CD4-positive, alpha-beta memory T cell (primary cell): Measurements from ENCODE around the gene FCER1G. TPM values are rescaled to one million over a fixed set of nuclear protein-coding genes. Genes with fewer than 3 reads are reported as not detected.

ENCODE experiments used
- CTCF ChIA-PET: fragments of 350-600 bp; sonication (Branson Sonifier 250); formaldehyde crosslinking; loops from one replicate; lab custom pipeline; 2021; ENCODE audit warnings: inconsistent platforms; ENCODE audit not compliant: partially characterized antibody; lab: Charles Lee
- POLR2A ChIA-PET: fragments of 350-600 bp; sonication (Branson Sonifier 250); formaldehyde crosslinking; loops from one replicate; lab custom pipeline; 2021; ENCODE audit not compliant: partially characterized antibody; lab: Charles Lee
- DNase-seq, 5 donors: peaks; one replicate each; pipeline versions ENCODE4 v3.0.0 to v3.0.0-alpha.2; 2020 to 2022; ENCODE audit warnings: mixed read lengths in 1 of 5
- H3K27ac ChIP-seq: one replicate; pipeline ENCODE4 v1.7.0; 2013; ENCODE audit warnings: low read depth, low read length
- H3K27me3 ChIP-seq: 2 replicates; pipeline ENCODE4 v1.7.0; 2013; ENCODE audit warnings: mild to moderate bottlenecking, low read length, moderate library complexity; ENCODE audit not compliant: insufficient read depth
- H3K36me3 ChIP-seq: 2 replicates; pipeline ENCODE4 v1.7.0; 2013; ENCODE audit warnings: mild to moderate bottlenecking, low read length, moderate library complexity; ENCODE audit not compliant: insufficient read depth
- H3K4me1 ChIP-seq: 2 replicates; pipeline ENCODE4 v1.7.0; 2013; ENCODE audit warnings: mild to moderate bottlenecking, low read length, moderate library complexity; ENCODE audit not compliant: insufficient read depth
- H3K4me3 ChIP-seq, 2 donors: one replicate each; pipeline ENCODE4 v1.7.0; 2013; ENCODE audit warnings: low read length in 2 of 2, mild to moderate bottlenecking in 1 of 2
- H3K9me3 ChIP-seq, 2 donors: one replicate each; pipeline ENCODE4 v1.7.0; 2013; ENCODE audit warnings: low read length in 2 of 2, control low read depth in 1 of 2; ENCODE audit not compliant: control insufficient read depth in 1 of 2
- H3K27ac Mint-ChIP-seq, 7 donors: one replicate each; pipeline ENCODE4 v1.8.0; 2020 to 2021; ENCODE audit warnings: mixed read lengths in 7 of 7, mild to moderate bottlenecking in 6 of 7, inconsistent platforms in 3 of 7, moderate library complexity in 3 of 7
- H3K27me3 Mint-ChIP-seq, 2 donors: one replicate each; pipeline ENCODE4 v1.8.0; 2020 to 2021; ENCODE audit warnings: mixed read lengths in 2 of 2
- H3K36me3 Mint-ChIP-seq, 2 donors: one replicate each; pipeline ENCODE4 v1.8.0; 2020 to 2021; ENCODE audit warnings: mixed read lengths in 2 of 2, inconsistent platforms in 1 of 2, mild to moderate bottlenecking in 1 of 2
- H3K4me1 Mint-ChIP-seq, 4 donors: one replicate each; pipeline ENCODE4 v1.8.0; 2020 to 2021; ENCODE audit warnings: mixed read lengths in 4 of 4, mild to moderate bottlenecking in 1 of 4
- H3K4me3 Mint-ChIP-seq, 8 donors: one replicate each; pipeline ENCODE4 v1.8.0; 2020 to 2021; ENCODE audit warnings: mixed read lengths in 8 of 8, mild to moderate bottlenecking in 7 of 8, moderate library complexity in 6 of 8, inconsistent platforms in 3 of 8
- H3K9me3 Mint-ChIP-seq, 8 donors: one replicate each; pipeline ENCODE4 v1.8.0; 2020 to 2021; ENCODE audit warnings: mixed read lengths in 8 of 8, mild to moderate bottlenecking in 5 of 8, inconsistent platforms in 3 of 8, moderate library complexity in 1 of 8
- intact Hi-C: fragments of 100-400 bp; cut with micrococcal nuclease; formaldehyde crosslinking; loops from one replicate; pipeline ENCODE4 v1.15.1; 2023
- polyA plus RNA-seq, 2 donors: library from polyadenylated mRNA; unstranded; fragments of 300-500 nt; fragmentation: Illumina TruSeq; gene quantifications; one replicate each; pipeline ENCODE4 v1.2.3, GENCODE V29; 2021
- total RNA-seq, 2 experiments: library from RNA; stranded (reverse); gene quantifications; one replicate each; pipeline ENCODE4 v1.2.3, GENCODE V29; 2021

The FCER1G gene
- total and polyA plus RNA-seq, 4 experiments from 2014 or later, result 2.1 to 10.5 (median 6.3) TPM

- H3K27ac ChIP-seq, result no peak overlapping the region
- H3K27ac Mint-ChIP-seq, result peak overlapping the region; percentile 57 to 88 (median 68)
- no peaks in the 10 kb centered on the region for H3K9me3 ChIP-seq
- no peaks in the 10 kb centered on the region for H3K27me3 ChIP-seq
- H3K9me3 Mint-ChIP-seq, result no peaks in the 10 kb centered on the region
- H3K27me3 Mint-ChIP-seq, result no peaks in the 10 kb centered on the region
- CTCF ChIA-PET, result interaction anchor here (0.9 to 6.1 kb wide), 11 partner anchors 8 to 172 kb away, joined by 3 to 93 read pairs (median 9); partner anchors contain the start of genes APOA2, NDUFS2, PPOX and TOMM40L
- H3K4me1 Mint-ChIP-seq, result peaks cover 20 to 38% (median 27%) of the 10 kb centered on the region in 4 donors
- POLR2A ChIA-PET, result interaction anchor here (1.0 to 1.6 kb wide), 3 partner anchors 13 to 95 kb away, joined by 3 read pairs; partner anchors contain the start of gene PPOX
- H3K36me3 Mint-ChIP-seq, result peaks cover 60 to 84% of the 10 kb centered on the region in 2 donors
- peak; percentile 64 to 74 (median 68) for DNase-seq
- peaks cover 72% of the 10 kb centered on the region for H3K36me3 ChIP-seq
- H3K4me1 ChIP-seq, result peaks cover 25% of the 10 kb centered on the region
- no peak overlapping the region for H3K4me3 ChIP-seq
- intact Hi-C loops, result loop anchor here (1.0 kb wide), 1 partner anchor 15 kb away; no protein-coding TSS in a partner anchor
- H3K4me3 Mint-ChIP-seq, result no peak overlapping the region
Measured at GRCh38 chr1:161209790-161210409, 5.2 kb upstream of the FCER1G start.

- H3K27ac Mint-ChIP-seq, result peak overlapping the region in 1 of 7 donors; percentile 51
- CTCF ChIA-PET, result no interaction called here
- no peak overlapping the region for H3K4me3 Mint-ChIP-seq
- no peak overlapping the region for H3K4me3 ChIP-seq
- no peaks in the 10 kb centered on the region for H3K27me3 ChIP-seq
- POLR2A ChIA-PET, result no interaction called here
- no peak overlapping the region for H3K27ac ChIP-seq
- intact Hi-C loops, result no loop called here
- H3K9me3 Mint-ChIP-seq, result no peaks in the 10 kb centered on the region
- peaks cover 41 to 55% of the 10 kb centered on the region in 2 donors for H3K36me3 Mint-ChIP-seq
- H3K36me3 ChIP-seq, result peaks cover 48% of the 10 kb centered on the region
- H3K9me3 ChIP-seq, result no peaks in the 10 kb centered on the region
- DNase-seq, result no peak
- H3K4me1 Mint-ChIP-seq, result peaks cover 17 to 43% (median 36%) of the 10 kb centered on the region in 4 donors
- peaks cover 17% of the 10 kb centered on the region for H3K4me1 ChIP-seq
- H3K27me3 Mint-ChIP-seq, result no peaks in the 10 kb centered on the region
Measured at GRCh38 chr1:161214369-161214768, 726 bp upstream of the FCER1G start.

- ChIA-PET POLR2A (interaction anchor here (0.7 to 4.3 kb wide), 3 partner anchors 8 to 51 kb away, joined by 3 to 27 read pairs (median 4); partner anchors contain the start of genes NDUFS2, PPOX and TOMM40L), CTCF (interaction anchor here (1.1 to 3.2 kb wide), 4 partner anchors 10 to 165 kb away, joined by 4 to 40 read pairs (median 6); partner anchors contain the start of gene TOMM40L)
- no peaks in the 10 kb centered on the region for H3K9me3 Mint-ChIP-seq
- no peak overlapping the region for H3K4me3 Mint-ChIP-seq
- H3K27me3 Mint-ChIP-seq, result no peaks in the 10 kb centered on the region
- peaks cover 9 to 37% (median 29%) of the 10 kb centered on the region in 4 donors for H3K4me1 Mint-ChIP-seq
- intact Hi-C loops, result no loop called here
- H3K4me3 ChIP-seq, result no peak overlapping the region
- H3K27ac Mint-ChIP-seq, result peak overlapping the region in 5 of 7 donors; percentile 4 to 67 (median 12)
- no peak overlapping the region for H3K27ac ChIP-seq
- peaks cover 20 to 29% of the 10 kb centered on the region in 2 donors for H3K36me3 Mint-ChIP-seq
- peaks cover 22% of the 10 kb centered on the region for H3K36me3 ChIP-seq
- H3K9me3 ChIP-seq, result no peaks in the 10 kb centered on the region
- H3K27me3 ChIP-seq, result no peaks in the 10 kb centered on the region
- peaks cover 13% of the 10 kb centered on the region for H3K4me1 ChIP-seq
- DNase-seq, result no peak
Measured at GRCh38 chr1:161216945-161217712, 2.0 kb downstream of the FCER1G start.

GRCh38 chr1:161217831-161218230 is 2.7 kb downstream of the FCER1G start:
- no peak overlapping the region for H3K4me3 Mint-ChIP-seq
- no peak overlapping the region for H3K27ac ChIP-seq

GRCh38 chr1:161218301-161219077 is 3.4 kb downstream of the FCER1G start:
- POLR2A ChIA-PET, result interaction anchor here (0.9 to 4.3 kb wide), 3 partner anchors 13 to 36 kb away, joined by 4 to 27 read pairs (median 4); partner anchors contain the start of gene NDUFS2
- no peak for DNase-seq
- H3K36me3 ChIP-seq, result peaks cover 10% of the 10 kb centered on the region

More at GRCh38 chr1:161217831-161218230, 2.7 kb downstream of the FCER1G start:
- Histone ChIP-seq H3K27me3 (no peaks in the 10 kb centered on the region), H3K4me1 (peaks cover 13% of the 10 kb centered on the region), H3K4me3 (no peak overlapping the region), H3K9me3 (no peaks in the 10 kb centered on the region), H3K36me3 (peaks cover 16% of the 10 kb centered on the region)
- H3K9me3 Mint-ChIP-seq, result no peaks in the 10 kb centered on the region
- no peak for DNase-seq
- H3K4me1 Mint-ChIP-seq, result peaks cover 9 to 37% (median 29%) of the 10 kb centered on the region in 4 donors
- intact Hi-C loops, result no loop called here
- ChIA-PET POLR2A (interaction anchor here (0.7 to 4.3 kb wide), 4 partner anchors 8 to 36 kb away, joined by 3 to 27 read pairs (median 4); partner anchors contain the start of genes NDUFS2 and TOMM40L), CTCF (interaction anchor here (1.1 to 3.2 kb wide), 2 partner anchors 9 to 15 kb away, joined by 4 to 40 read pairs; partner anchors contain the start of gene TOMM40L)
- H3K36me3 Mint-ChIP-seq, result peaks cover 17 to 23% of the 10 kb centered on the region in 2 donors
- peak overlapping the region in 3 of 7 donors; percentile 20 to 53 (median 48) for H3K27ac Mint-ChIP-seq
- no peaks in the 10 kb centered on the region for H3K27me3 Mint-ChIP-seq

More at GRCh38 chr1:161218301-161219077, 3.4 kb downstream of the FCER1G start:
- peak overlapping the region in 1 of 8 donors; percentile 3 for H3K4me3 Mint-ChIP-seq
- peaks cover 9 to 37% (median 29%) of the 10 kb centered on the region in 4 donors for H3K4me1 Mint-ChIP-seq
- intact Hi-C loops, result no loop called here
- Histone ChIP-seq H3K9me3 (no peaks in the 10 kb centered on the region), H3K4me1 (peaks cover 13% of the 10 kb centered on the region), H3K27me3 (no peaks in the 10 kb centered on the region), H3K4me3 (no peak overlapping the region), H3K27ac (no peak overlapping the region)
- no peaks in the 10 kb centered on the region for H3K9me3 Mint-ChIP-seq
- peaks cover 11 to 17% of the 10 kb centered on the region in 2 donors for H3K36me3 Mint-ChIP-seq
- CTCF ChIA-PET, result interaction anchor here (1.0 to 13.2 kb wide), 11 partner anchors 8 to 167 kb away, joined by 3 to 245 read pairs (median 4); partner anchors contain the start of genes NDUFS2, PPOX and SDHC
- H3K27me3 Mint-ChIP-seq, result no peaks in the 10 kb centered on the region
- peak overlapping the region in 6 of 7 donors; percentile 20 to 79 (median 58) for H3K27ac Mint-ChIP-seq
